Osteocyte (in vitro differentiated cells): Measurements from ENCODE around the gene CCDC187. TPM values are rescaled to one million over a fixed set of nuclear protein-coding genes. Genes with fewer than 3 reads are reported as not detected.

ENCODE experiments used
- DNase-seq: peaks from one replicate; pipeline ENCODE4 v3.0.0; 2021; ENCODE audit warnings: mixed read lengths; ENCODE audit not compliant: unreplicated experiment; ENCODE audit errors: extremely low spot score
- H3K27ac Mint-ChIP-seq: one replicate; pipeline ENCODE4 v1.8.0; 2021; ENCODE audit warnings: mild to moderate bottlenecking, mixed read lengths; ENCODE audit not compliant: unreplicated experiment
- H3K27me3 Mint-ChIP-seq: one replicate; pipeline ENCODE4 v1.8.0; 2021; ENCODE audit warnings: mixed read lengths; ENCODE audit not compliant: unreplicated experiment
- H3K36me3 Mint-ChIP-seq: one replicate; pipeline ENCODE4 v1.8.0; 2021; ENCODE audit warnings: mixed read lengths; ENCODE audit not compliant: unreplicated experiment
- H3K4me1 Mint-ChIP-seq: one replicate; pipeline ENCODE4 v1.8.0; 2021; ENCODE audit warnings: mixed read lengths; ENCODE audit not compliant: unreplicated experiment
- H3K4me3 Mint-ChIP-seq: one replicate; pipeline ENCODE4 v1.8.0; 2021; ENCODE audit warnings: mild to moderate bottlenecking, moderate library complexity, mixed read lengths; ENCODE audit not compliant: unreplicated experiment
- H3K9me3 Mint-ChIP-seq: one replicate; pipeline ENCODE4 v1.8.0; 2021; ENCODE audit warnings: mixed read lengths; ENCODE audit not compliant: unreplicated experiment
- total RNA-seq: library from RNA; stranded (reverse); gene quantifications from 2 replicates; pipeline ENCODE4 v1.2.1, GENCODE V29; 2021
- TF ChIP-seq, protein P1 (sequence below): fragments of 200-600 bp; sonication (generic); IDR thresholded peaks from 2 replicates; pipeline ENCODE4 v1.5.0; 2021; ENCODE audit warnings: antibody characterized with exemption, mild to moderate bottlenecking, moderate library complexity

CCDC187 gene
- total RNA-seq, 1 donor from 2014 or later, result not detected

DNA sequence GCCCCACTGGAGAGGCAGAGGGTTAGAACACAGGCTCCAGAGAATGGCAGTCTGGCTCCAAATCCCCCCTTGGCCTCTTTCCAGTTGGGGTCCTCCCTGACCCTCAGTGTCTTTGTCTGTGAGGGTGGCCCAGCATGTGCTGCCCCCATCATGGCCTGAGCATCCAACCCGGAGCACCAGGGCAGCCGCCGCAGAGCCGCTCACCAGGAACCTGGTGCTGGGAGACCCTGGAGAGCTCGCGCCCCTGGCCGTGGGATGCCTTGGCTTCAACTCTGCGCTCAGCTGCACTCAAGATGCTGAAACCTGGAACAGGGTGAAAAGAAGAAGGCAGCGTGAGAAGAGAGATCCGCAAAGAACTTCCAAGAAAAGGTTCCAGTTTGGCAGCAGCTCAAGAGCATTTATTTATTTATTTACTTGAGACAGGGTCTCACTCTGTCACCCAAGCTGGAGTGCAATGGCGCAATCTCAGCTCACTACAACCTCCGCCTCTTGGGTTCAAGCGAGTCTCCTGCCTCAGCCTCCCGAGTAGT lies 3.8 kb downstream of the CCDC187 start:
- H3K36me3 Mint-ChIP-seq, result no peaks in the 10 kb centered on the region
- no peak overlapping the region for H3K4me3 Mint-ChIP-seq
- TF ChIP-seq, protein P1, sequence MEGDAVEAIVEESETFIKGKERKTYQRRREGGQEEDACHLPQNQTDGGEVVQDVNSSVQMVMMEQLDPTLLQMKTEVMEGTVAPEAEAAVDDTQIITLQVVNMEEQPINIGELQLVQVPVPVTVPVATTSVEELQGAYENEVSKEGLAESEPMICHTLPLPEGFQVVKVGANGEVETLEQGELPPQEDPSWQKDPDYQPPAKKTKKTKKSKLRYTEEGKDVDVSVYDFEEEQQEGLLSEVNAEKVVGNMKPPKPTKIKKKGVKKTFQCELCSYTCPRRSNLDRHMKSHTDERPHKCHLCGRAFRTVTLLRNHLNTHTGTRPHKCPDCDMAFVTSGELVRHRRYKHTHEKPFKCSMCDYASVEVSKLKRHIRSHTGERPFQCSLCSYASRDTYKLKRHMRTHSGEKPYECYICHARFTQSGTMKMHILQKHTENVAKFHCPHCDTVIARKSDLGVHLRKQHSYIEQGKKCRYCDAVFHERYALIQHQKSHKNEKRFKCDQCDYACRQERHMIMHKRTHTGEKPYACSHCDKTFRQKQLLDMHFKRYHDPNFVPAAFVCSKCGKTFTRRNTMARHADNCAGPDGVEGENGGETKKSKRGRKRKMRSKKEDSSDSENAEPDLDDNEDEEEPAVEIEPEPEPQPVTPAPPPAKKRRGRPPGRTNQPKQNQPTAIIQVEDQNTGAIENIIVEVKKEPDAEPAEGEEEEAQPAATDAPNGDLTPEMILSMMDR, result no peak
- peaks cover 5% of the 10 kb centered on the region for H3K27me3 Mint-ChIP-seq
- H3K4me1 Mint-ChIP-seq, result peaks cover 5% of the 10 kb centered on the region
- H3K27ac Mint-ChIP-seq, result no peak overlapping the region
- no peaks in the 10 kb centered on the region for H3K9me3 Mint-ChIP-seq
- no peak for DNase-seq

DNA sequence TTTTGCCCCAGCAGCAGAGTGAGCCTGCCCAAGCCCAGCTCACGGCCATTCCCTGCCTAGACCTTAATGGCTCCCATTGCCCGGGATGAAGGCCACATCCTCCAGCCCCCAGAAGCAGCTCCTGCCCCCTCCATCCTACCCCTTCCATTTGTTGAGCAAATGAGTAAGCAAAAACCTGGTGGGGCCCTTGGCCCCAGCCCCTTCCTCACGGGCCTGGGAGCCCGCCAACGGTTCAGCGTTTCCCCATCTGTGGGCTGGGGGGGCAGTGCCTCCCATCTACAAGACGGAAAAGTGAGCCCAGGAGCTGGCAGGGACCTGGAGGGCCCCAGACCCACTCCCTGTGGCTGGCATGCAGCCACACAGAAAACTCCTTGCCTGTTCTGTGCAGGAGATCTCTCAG lies 4.4 kb downstream of the CCDC187 start:
- TF ChIP-seq, protein P1, result no peak
- Mint-ChIP-seq H3K27me3 (peaks cover 5% of the 10 kb centered on the region), H3K9me3 (no peaks in the 10 kb centered on the region), H3K4me3 (no peak overlapping the region), H3K27ac (no peak overlapping the region), H3K4me1 (peaks cover 5% of the 10 kb centered on the region), H3K36me3 (no peaks in the 10 kb centered on the region)
- DNase-seq, result no peak

DNA sequence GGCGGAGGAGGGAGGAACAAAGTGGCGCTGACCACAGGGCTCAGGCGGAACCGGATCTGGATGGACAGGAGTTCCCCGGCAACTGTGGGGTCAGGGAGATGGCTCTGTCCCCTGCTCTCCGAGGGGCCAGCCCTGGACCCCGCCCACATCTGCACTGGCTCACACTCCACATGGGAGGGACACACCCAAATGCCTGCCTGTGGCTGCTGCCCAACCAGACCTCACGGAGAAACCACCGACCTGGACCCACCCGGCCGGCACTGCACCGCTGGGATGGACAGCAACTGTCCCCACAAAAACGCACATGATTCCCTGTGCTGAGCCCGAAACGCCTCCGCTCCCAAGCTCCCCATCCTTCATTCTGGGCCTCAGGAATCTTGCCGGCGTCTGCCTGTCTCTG lies 4.8 kb downstream of the CCDC187 start:
- peaks cover 5% of the 10 kb centered on the region for H3K27me3 Mint-ChIP-seq
- DNase-seq, result no peak
- no peak overlapping the region for H3K27ac Mint-ChIP-seq
- H3K4me3 Mint-ChIP-seq, result no peak overlapping the region
- no peaks in the 10 kb centered on the region for H3K36me3 Mint-ChIP-seq
- peaks cover 5% of the 10 kb centered on the region for H3K4me1 Mint-ChIP-seq
- TF ChIP-seq, protein P1, result no peak
- H3K9me3 Mint-ChIP-seq, result no peaks in the 10 kb centered on the region

DNA sequence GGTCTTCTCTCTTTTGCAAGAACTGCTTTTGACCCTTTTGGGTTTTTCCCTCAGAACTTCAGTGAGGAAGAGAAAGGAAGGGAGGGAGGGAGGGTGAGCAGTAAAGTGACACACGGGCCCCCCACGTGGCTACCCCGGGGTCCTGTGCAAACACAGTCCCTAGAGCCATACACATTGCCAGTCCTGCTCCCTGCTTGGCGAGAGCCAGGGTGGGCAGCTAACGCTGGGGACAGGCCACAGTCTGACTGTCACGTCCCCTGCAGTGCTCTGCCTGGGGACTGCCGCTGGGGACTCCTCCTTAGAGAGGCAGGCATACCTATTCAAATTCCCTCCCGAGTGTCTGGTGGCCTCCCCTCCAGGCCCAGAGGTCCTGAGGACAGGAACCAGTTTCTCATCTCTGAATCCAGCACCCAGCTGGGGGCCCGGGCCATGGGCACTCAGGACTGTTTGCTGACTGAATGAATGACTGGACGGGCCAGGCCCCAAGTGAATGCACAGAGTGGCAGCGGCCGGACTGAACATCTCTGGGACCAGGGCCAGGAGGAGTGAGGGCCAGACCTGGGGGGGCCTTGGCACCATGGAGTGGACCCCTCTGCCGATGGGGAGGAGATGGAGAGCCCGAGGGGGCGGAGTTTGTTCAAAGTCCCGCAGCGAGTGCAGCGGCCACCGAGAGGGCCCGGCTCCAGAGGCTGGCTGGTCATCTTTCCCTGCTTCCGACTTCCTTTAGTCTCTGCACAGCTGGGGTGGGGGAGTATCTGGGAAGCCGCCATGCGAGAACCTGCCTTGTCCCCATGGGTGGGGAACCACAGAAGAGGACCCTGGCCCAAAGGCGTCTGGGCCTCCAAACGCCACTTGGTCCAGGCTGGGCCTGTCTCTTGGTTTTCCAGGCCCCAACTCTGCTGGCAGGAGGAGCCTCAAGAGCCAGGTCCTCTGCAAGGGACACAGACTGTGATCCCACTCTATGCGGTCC lies 5.8 kb downstream of the CCDC187 start:
- DNase-seq, result no peak
- Mint-ChIP-seq H3K4me1 (peaks cover 5% of the 10 kb centered on the region), H3K36me3 (no peaks in the 10 kb centered on the region), H3K9me3 (no peaks in the 10 kb centered on the region), H3K27me3 (peaks cover 5% of the 10 kb centered on the region), H3K4me3 (no peak overlapping the region), H3K27ac (no peak overlapping the region)
- TF ChIP-seq, protein P1, result no peak

DNA sequence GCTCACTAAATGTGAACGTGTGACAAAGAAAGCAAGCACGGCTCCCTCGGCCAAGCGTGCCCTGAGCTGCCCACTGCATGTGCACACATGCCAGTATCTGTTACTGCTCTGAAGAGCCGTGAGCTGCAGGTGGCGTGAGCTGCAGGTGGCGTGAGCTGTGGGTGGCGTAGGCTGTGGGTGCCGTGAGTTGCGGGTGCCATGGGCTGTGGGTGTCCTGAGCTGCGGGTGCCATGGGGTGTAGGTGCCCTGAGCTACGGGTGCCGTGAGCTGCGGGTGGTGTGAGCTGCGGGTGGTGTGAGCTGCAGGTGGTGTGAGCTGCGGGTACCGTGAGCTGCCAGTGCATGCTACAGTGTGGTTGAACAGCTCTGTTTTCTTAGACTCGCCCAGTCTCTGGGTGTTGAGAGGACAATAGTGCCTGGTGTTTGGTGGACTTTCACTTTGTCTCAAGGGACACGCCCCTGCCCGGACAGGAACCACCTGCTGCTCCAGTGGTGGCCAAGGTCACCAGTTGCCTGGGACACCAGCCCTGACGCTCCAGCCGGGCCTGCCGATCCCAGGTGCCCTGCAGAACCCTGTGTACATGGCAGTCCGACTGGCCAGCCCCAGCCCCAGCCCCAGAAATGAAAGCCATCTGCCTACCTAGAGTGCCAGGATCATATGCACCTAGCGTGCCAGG lies 6.7 kb downstream of the CCDC187 start:
- no peaks in the 10 kb centered on the region for H3K36me3 Mint-ChIP-seq
- peaks cover 5% of the 10 kb centered on the region for H3K4me1 Mint-ChIP-seq
- peaks cover 5% of the 10 kb centered on the region for H3K27me3 Mint-ChIP-seq
- H3K4me3 Mint-ChIP-seq, result no peak overlapping the region
- no peak overlapping the region for H3K27ac Mint-ChIP-seq
- DNase-seq, result no peak
- H3K9me3 Mint-ChIP-seq, result no peaks in the 10 kb centered on the region
- TF ChIP-seq, protein P1, result no peak
